Measurements from ENCODE around the gene FSIP2. TPM values are rescaled to one million over a fixed set of nuclear protein-coding genes. Genes with fewer than 3 reads are reported as not detected.

FSIP2 gene
- total and polyA plus RNA-seq, 2 donors (not counting 1 experiment from before 2014, with no cell fraction given): 0.01 to 0.54 TPM

DNA sequence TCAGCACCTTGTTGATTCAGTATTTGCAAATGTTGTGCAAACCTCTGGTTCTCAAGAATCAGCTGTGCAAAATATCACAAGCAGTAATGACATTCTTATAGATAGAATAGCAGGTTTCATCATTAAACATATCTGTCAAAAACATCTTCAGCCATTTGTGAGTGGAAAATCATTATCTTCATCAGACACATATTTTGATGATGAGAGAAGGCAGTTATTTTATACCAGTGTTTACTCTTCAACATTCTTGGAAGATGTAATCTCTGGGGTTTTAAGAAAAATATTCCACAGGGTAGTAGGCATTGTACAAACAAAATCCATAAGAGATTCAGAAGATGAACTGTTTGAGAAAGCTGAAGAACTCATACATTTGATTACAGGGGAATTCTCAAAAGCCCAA, 64.3 kb downstream of the FSIP2 start:
- POLR2A ChIA-PET: no interaction called here
- H3K4me2 ChIP-seq (replicated peaks; ENCODE audit: low read depth, low read length, poor library complexity, severe bottlenecking): no peak overlapping the region
- DNase-seq: no peak
- Mint-ChIP-seq H3K27me3 (no peaks in the 10 kb centered on the region), H3K4me3 (no peak overlapping the region), H3K4me1 (no peaks in the 10 kb centered on the region), H3K27ac (no peak overlapping the region), H3K9me3 (ENCODE audit: insufficient read depth) (no peaks in the 10 kb centered on the region)
- H4K20me1 ChIP-seq (ENCODE audit: control insufficient read depth, insufficient read depth, low read length, poor library complexity, severe bottlenecking): no peaks in the 10 kb centered on the region
- H2AFZ ChIP-seq (ENCODE audit: insufficient read depth, low read depth, low read length, poor library complexity, severe bottlenecking): no peak overlapping the region
- H3K36me3 ChIP-seq (replicated peaks in 1 of 2; ENCODE audit: control extremely low read depth in 1 of 2, control insufficient read depth in 1 of 2, extremely low read depth in 1 of 2, insufficient read depth in 2 of 2, low read length in 1 of 2): no peaks in the 10 kb centered on the region
- no peak overlapping the region for H3K27ac ChIP-seq (ENCODE audit: low read length in 2 of 2)
- no peak for TF ChIP-seq EZH2 (IDR thresholded peaks at IDR 0.05; ENCODE audit: borderline replicate concordance, insufficient read depth, low read depth, low read length, poor library complexity, severe bottlenecking)
- TF ChIP-seq, protein P1, sequence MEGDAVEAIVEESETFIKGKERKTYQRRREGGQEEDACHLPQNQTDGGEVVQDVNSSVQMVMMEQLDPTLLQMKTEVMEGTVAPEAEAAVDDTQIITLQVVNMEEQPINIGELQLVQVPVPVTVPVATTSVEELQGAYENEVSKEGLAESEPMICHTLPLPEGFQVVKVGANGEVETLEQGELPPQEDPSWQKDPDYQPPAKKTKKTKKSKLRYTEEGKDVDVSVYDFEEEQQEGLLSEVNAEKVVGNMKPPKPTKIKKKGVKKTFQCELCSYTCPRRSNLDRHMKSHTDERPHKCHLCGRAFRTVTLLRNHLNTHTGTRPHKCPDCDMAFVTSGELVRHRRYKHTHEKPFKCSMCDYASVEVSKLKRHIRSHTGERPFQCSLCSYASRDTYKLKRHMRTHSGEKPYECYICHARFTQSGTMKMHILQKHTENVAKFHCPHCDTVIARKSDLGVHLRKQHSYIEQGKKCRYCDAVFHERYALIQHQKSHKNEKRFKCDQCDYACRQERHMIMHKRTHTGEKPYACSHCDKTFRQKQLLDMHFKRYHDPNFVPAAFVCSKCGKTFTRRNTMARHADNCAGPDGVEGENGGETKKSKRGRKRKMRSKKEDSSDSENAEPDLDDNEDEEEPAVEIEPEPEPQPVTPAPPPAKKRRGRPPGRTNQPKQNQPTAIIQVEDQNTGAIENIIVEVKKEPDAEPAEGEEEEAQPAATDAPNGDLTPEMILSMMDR (IDR thresholded peaks at IDR 0.05): no peak
- no peaks in the 10 kb centered on the region for H3K27me3 ChIP-seq (replicated peaks in 1 of 4; ENCODE audit: control extremely low read depth in 1 of 4, control insufficient read depth in 3 of 4, insufficient read depth in 4 of 4, low read length in 3 of 4)
- H3K9ac ChIP-seq (ENCODE audit: low read length): no peak overlapping the region
- H3K9me3 ChIP-seq (ENCODE audit: control extremely low read depth in 1 of 3, control insufficient read depth in 2 of 3, insufficient read depth in 1 of 3, low read length in 2 of 3): no peaks in the 10 kb centered on the region
- no peak for ATAC-seq (ENCODE audit: low read depth)
- intact Hi-C loops (cut with micrococcal nuclease): no loop called here
- no peaks in the 10 kb centered on the region for H3K79me2 ChIP-seq (ENCODE audit: control insufficient read depth, insufficient read depth, low read length)
- H3K4me1 ChIP-seq (ENCODE audit: control insufficient read depth in 2 of 2, insufficient read depth in 2 of 2, low read length in 2 of 2): no peaks in the 10 kb centered on the region
- H3K4me3 ChIP-seq (ENCODE audit: control extremely low read depth in 1 of 5, extremely low read depth in 1 of 5, insufficient read depth in 1 of 5, low read depth in 2 of 5, low read length in 4 of 5): no peak overlapping the region
- CTCF ChIA-PET: interaction anchor here (0.6 kb wide), 1 partner anchor 9 kb away, joined by 8 read pairs; no protein-coding TSS in a partner anchor

DNA sequence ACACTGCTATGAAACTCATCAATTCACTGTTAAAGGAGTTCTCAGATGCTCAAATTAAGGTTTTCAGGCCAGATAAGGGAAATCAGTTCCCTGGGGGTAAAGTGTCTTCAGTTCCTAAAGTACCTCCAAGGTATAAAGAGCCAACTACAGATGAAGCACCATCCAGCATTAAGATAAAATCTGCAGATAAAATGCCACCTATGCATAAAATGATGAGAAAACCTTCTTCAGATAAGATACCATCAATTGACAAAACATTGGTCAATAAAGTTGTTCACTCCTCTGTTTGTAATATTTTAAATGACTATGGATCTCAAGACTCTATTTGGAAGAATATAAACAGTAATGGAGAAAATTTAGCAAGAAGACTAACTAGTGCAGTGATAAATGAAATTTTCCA, 68.2 kb downstream of the FSIP2 start:
- H3K9me3 Mint-ChIP-seq (ENCODE audit: insufficient read depth): no peaks in the 10 kb centered on the region
- H3K27me3 Mint-ChIP-seq: no peaks in the 10 kb centered on the region
- Histone ChIP-seq H4K20me1 (ENCODE audit: control insufficient read depth, insufficient read depth, low read length, poor library complexity, severe bottlenecking) (no peaks in the 10 kb centered on the region), H3K79me2 (ENCODE audit: control insufficient read depth, insufficient read depth, low read length) (no peaks in the 10 kb centered on the region), H2AFZ (ENCODE audit: insufficient read depth, low read depth, low read length, poor library complexity, severe bottlenecking) (no peak overlapping the region), H3K4me2 (replicated peaks; ENCODE audit: low read depth, low read length, poor library complexity, severe bottlenecking) (no peak overlapping the region), H3K4me3 (ENCODE audit: control extremely low read depth in 1 of 5, extremely low read depth in 1 of 5, insufficient read depth in 1 of 5, low read depth in 2 of 5, low read length in 4 of 5) (no peak overlapping the region), H3K9me3 (ENCODE audit: control extremely low read depth in 1 of 3, control insufficient read depth in 2 of 3, insufficient read depth in 1 of 3, low read length in 2 of 3) (no peaks in the 10 kb centered on the region), H3K27ac (ENCODE audit: low read length in 2 of 2) (no peak overlapping the region), H3K9ac (ENCODE audit: low read length) (no peak overlapping the region), H3K4me1 (ENCODE audit: control insufficient read depth in 2 of 2, insufficient read depth in 2 of 2, low read length in 2 of 2) (no peaks in the 10 kb centered on the region), H3K27me3 (replicated peaks in 1 of 4; ENCODE audit: control extremely low read depth in 1 of 4, control insufficient read depth in 3 of 4, insufficient read depth in 4 of 4, low read length in 3 of 4) (no peaks in the 10 kb centered on the region), H3K36me3 (replicated peaks in 1 of 2; ENCODE audit: control extremely low read depth in 1 of 2, control insufficient read depth in 1 of 2, extremely low read depth in 1 of 2, insufficient read depth in 2 of 2, low read length in 1 of 2) (no peaks in the 10 kb centered on the region)
- no peak overlapping the region for H3K4me3 Mint-ChIP-seq
- ChIA-PET CTCF (no interaction called here), POLR2A (no interaction called here)
- H3K27ac Mint-ChIP-seq: no peak overlapping the region
- ATAC-seq (ENCODE audit: low read depth): no peak
- no peak for DNase-seq
- no peaks in the 10 kb centered on the region for H3K4me1 Mint-ChIP-seq
- intact Hi-C loops (cut with micrococcal nuclease): no loop called here
- TF ChIP-seq, protein P1 (IDR thresholded peaks at IDR 0.05): no peak
- no peak for TF ChIP-seq EZH2 (IDR thresholded peaks at IDR 0.05; ENCODE audit: borderline replicate concordance, insufficient read depth, low read depth, low read length, poor library complexity, severe bottlenecking)

Data from B cell (primary cell).